Measurements from ENCODE around the gene CASK.

CASK gene

GRCh38 chrX:41499984-41500383 lies 423.4 kb downstream of the CASK start:
- no peak for DNase-seq

- no peak for DNase-seq
These were observed 424.2 kb downstream of the CASK start for GRCh38 chrX:41499195-41499594.

- DNase-seq, result no peak
These were observed 431.9 kb downstream of the CASK start for GRCh38 chrX:41491267-41492004.

- no peak for DNase-seq
These were observed 432.9 kb downstream of the CASK start for GRCh38 chrX:41490446-41490845.

- DNase-seq, result no peak
These were observed 441.1 kb downstream of the CASK start for GRCh38 chrX:41482154-41482850.

GRCh38 chrX:41481264-41482109 lies 441.9 kb downstream of the CASK start:
- peak in 1 of 5 experiments; percentile 10 for DNase-seq

GRCh38 chrX:41480508-41481260 lies 442.7 kb downstream of the CASK start:
- no peak for DNase-seq

GRCh38 chrX:41478381-41478911 lies 444.9 kb downstream of the CASK start:
- peak in 1 of 5 experiments; percentile 42 for DNase-seq

GRCh38 chrX:41475591-41476241 lies 447.6 kb downstream of the CASK start:
- DNase-seq, result no peak

- no peak for DNase-seq
These were observed 448.2 kb downstream of the CASK start for GRCh38 chrX:41475191-41475590.

GRCh38 chrX:41474726-41475100 lies 448.6 kb downstream of the CASK start:
- DNase-seq, result no peak

- DNase-seq, result no peak
These were observed 449.2 kb downstream of the CASK start for GRCh38 chrX:41473936-41474725.

- DNase-seq, result no peak
These were observed 451.0 kb downstream of the CASK start for GRCh38 chrX:41472231-41472815.

GRCh38 chrX:41471786-41472185 lies 451.6 kb downstream of the CASK start:
- no peak for DNase-seq

GRCh38 chrX:41470706-41471105 lies 452.6 kb downstream of the CASK start:
- DNase-seq, result no peak

GRCh38 chrX:41468647-41469323 lies 454.6 kb downstream of the CASK start:
- DNase-seq, result no peak

Measured in T-helper 2 cell (primary cell).